LNCaP clone FGC (cell line): Measurements from ENCODE around the gene TREH.

Experiments used
- DNase-seq: peaks from one replicate; pipeline ENCODE4 v3.0.0-alpha.2; 2011; ENCODE audit warnings: low read depth
- H3K4me3 ChIP-seq: 2 replicates; pipeline ENCODE4 v1.5.1; 2011; ENCODE audit warnings: mild to moderate bottlenecking, low read depth, low read length, control low read depth
- TF ChIP-seq, protein P1 (sequence below): IDR thresholded peaks from 2 replicates; pipeline ENCODE4 v1.5.1; 2012; ENCODE audit warnings: mild to moderate bottlenecking; ENCODE audit not compliant: control insufficient read depth, insufficient read depth; ENCODE audit errors: extremely low read depth

Gene TREH

DNA sequence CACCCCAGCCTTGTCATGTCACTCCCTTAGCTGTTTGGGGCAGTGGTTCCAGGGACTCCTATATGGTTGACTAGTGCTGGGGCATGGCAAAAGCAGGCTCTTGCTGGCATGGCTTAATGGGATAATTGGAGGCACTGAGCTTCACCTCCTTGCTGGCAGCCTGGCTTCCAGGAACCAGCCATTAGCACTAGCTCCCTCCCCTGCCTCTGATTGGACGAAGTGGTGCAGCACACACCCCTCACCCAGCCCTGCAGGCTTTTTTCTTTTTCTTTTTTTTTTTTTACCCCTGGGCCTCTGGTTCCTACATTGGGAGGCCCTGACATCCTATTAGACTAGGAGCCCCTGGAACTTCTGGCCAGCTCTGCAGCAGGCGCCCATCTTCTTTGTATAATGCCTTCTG lies 53.5 kb downstream of the TREH start:
- no peak for DNase-seq
- TF ChIP-seq, protein P1, sequence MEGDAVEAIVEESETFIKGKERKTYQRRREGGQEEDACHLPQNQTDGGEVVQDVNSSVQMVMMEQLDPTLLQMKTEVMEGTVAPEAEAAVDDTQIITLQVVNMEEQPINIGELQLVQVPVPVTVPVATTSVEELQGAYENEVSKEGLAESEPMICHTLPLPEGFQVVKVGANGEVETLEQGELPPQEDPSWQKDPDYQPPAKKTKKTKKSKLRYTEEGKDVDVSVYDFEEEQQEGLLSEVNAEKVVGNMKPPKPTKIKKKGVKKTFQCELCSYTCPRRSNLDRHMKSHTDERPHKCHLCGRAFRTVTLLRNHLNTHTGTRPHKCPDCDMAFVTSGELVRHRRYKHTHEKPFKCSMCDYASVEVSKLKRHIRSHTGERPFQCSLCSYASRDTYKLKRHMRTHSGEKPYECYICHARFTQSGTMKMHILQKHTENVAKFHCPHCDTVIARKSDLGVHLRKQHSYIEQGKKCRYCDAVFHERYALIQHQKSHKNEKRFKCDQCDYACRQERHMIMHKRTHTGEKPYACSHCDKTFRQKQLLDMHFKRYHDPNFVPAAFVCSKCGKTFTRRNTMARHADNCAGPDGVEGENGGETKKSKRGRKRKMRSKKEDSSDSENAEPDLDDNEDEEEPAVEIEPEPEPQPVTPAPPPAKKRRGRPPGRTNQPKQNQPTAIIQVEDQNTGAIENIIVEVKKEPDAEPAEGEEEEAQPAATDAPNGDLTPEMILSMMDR, result no peak
- H3K4me3 ChIP-seq, result no peak overlapping the region

DNA sequence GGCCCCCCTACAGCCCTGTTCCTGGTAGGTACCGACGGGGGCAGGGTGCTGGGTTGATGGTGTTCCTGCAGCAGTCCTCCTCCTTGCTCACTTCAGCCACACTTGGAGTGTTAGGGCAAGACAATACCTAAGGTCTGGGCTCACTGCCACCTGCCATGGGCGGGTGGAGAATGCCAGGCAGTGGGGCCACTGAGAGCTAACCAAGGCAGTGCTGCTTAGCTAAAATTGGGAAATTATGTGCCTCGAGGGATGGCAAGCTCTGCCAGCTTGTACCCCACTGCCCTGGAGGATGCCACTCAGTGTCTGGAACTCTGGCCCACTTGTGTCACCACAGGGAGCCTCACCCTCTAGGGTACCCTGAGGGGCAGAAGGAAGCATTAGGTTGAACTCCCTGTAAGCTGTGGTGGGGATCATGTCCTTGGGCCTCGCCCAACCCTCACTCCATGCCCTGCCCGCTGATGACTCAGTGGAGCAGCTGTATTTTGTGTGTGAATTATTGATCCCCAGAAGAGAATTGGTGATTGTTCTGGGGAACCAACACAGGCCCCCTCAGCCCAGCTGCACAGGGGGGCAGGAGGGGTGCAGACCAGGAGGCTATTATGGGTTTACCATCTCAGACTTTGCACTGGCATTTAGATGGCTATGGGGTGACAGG lies 54.3 kb downstream of the TREH start:
- DNase-seq, result no peak
- TF ChIP-seq, protein P1, result no peak
- H3K4me3 ChIP-seq, result no peak overlapping the region

DNA sequence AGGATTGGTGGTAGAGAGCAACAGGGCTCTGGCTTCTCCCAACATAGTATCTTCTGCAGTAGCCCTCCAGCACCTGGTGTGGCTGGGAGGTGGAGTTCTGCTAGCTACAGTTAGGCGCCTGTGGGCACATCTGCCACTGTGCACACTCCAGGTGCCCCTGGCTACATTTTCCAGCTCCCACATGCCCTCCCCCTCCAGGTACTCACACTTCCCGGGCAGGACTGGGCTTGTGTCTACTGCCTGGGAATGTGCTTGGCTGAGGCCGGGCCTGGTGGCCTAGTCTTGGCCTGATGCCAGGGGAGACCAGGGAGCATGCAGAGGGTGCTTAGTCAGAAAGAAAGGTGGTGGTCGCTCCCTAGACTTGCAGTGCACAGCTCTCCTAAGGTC lies 56.2 kb downstream of the TREH start:
- DNase-seq, result no peak
- TF ChIP-seq, protein P1, result no peak
- no peak overlapping the region for H3K4me3 ChIP-seq

DNA sequence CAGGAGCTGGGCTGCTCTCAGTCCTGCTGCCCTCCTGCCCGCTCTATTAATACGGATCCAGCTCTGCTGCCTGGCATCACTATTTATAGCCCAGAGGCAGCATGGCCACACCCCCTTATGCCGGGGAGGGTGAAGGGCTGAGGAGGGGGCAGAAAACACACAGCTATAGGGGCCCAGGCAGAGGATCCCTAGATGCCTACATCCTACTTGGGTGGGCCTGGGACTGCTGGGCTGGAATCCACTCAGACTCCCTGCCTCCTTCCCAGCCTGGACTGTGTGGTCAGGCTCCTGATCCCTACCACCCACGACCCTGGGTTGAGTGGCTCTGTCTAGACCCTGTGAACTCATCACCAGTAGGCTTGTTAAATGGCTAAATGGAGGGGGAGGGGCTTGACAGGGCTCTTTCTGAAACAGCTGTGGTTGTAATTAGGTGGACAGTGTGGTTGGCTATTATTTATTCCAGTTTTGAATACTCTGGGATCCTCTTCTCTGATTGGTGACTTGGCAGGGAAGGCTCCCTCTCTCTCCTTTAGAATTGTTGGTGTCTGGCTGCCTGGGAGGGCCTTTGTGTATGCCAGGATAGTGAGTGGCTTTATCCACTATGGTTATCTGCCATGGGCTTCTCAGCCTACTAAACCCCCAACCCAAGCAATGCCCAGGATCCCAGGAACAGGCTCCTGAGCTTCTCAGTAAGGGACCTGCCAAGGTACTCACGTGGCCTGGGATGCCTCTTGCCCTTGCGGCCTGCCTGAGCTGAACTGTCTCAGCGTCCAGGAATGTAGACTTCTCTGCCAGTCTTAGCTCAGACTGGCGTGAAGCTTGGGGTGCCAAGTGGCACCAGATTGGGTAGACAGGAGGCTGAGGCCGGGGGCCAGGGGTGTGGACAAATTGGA lies 56.8 kb downstream of the TREH start:
- DNase-seq, result no peak
- TF ChIP-seq, protein P1, result no peak
- H3K4me3 ChIP-seq, result no peak overlapping the region

DNA sequence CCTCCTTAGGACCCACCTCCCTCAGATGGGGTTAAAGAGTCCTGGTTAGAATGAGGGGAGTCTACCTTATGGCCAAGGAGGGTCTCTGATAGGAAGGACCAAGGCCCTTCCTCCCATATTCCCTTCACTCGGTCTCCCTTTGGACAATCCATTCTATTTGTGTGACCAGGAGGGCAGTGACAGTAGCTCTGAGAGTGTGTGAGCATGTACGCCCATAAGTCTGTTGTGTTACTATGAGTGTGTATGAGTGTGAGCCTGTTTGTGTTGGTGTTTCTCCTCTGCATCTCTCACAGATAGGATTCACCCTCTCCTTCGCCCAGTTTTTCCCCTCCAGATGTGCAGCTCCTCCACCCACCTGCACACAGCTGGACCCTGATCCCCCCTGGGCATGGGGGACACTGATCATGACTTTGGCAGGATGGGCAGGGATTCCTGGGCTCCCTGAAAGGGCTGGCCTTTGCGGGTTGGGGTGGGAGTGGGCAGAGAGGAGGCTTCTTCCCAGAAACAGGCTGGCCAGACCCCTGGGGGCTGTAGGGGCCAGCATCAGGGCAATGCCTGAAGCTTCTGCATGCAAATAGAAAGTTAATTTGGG lies 57.6 kb downstream of the TREH start:
- no peak for DNase-seq
- TF ChIP-seq, protein P1, result no peak
- peak overlapping the region; percentile 57 for H3K4me3 ChIP-seq

DNA sequence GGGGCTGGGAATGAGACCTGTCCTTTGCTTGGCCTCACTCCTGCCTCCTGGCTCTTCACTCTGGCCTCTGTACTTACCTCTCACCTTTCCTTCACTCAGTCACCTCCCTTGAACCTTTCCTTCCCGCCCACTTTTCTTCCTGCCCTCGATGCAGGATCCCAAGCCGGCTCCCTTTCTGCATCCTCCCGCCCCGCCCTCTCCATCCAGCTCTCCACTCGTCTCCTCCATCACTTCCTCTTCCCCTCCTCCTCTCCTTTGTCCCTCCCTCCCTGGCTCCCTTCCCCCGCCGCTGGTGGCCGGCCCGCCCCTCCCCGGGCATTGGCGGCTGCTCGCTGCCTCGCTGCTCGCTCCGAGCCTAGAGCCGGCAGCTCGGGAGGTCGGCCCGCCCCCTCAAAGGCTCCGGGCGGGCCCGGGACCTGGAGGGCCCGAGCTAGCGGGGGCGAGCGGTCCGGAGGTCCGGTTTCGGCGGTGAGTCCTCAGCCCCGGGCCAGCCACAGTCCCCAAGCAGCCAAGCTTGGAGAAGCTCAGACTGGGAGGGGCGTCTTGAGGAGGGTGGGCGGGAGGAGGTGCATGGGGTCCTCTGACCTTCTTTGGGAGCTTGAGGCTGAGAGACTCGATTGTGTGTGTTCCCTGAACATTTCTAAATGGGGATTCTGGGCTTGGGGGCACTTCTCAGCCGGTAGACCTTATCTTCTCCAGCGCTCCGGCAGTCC lies 58.2 kb downstream of the TREH start:
- TF ChIP-seq, protein P1, result no peak
- DNase-seq, result no peak
- H3K4me3 ChIP-seq, result peak overlapping the region; percentile 57
